ENCODE data around the gene QSOX2.

The QSOX2 gene

GRCh38 chr9:136219276-136219675 is 26.3 kb downstream of the QSOX2 start:
- DNase-seq = no peak

- DNase-seq = no peak
These were observed 26.9 kb downstream of the QSOX2 start for GRCh38 chr9:136218673-136219072.

- DNase-seq = no peak
These were observed 27.3 kb downstream of the QSOX2 start for GRCh38 chr9:136218271-136218670.

- DNase-seq = no peak
These were observed 28.9 kb downstream of the QSOX2 start for GRCh38 chr9:136216541-136217244.

- no peak for DNase-seq
These were observed 31.9 kb downstream of the QSOX2 start for GRCh38 chr9:136213733-136214132.

GRCh38 chr9:136212345-136212950 is 33.2 kb downstream of the QSOX2 start:
- DNase-seq = no peak

GRCh38 chr9:136211441-136212344 is 33.9 kb downstream of the QSOX2 start:
- no peak for DNase-seq

GRCh38 chr9:136211006-136211405 is 34.6 kb downstream of the QSOX2 start:
- DNase-seq = no peak

- no peak for DNase-seq
These were observed 35.3 kb downstream of the QSOX2 start for GRCh38 chr9:136210276-136210675.

- DNase-seq = no peak
These were observed 35.8 kb downstream of the QSOX2 start for GRCh38 chr9:136209786-136210185.

- no peak for DNase-seq
These were observed 36.4 kb downstream of the QSOX2 start for GRCh38 chr9:136209232-136209631.

GRCh38 chr9:136208675-136209074 is 36.9 kb downstream of the QSOX2 start:
- DNase-seq = no peak

GRCh38 chr9:136207616-136208015 is 38.0 kb downstream of the QSOX2 start:
- DNase-seq = no peak

GRCh38 chr9:136206602-136207275 is 38.9 kb downstream of the QSOX2 start:
- DNase-seq = no peak

- no peak for DNase-seq
These were observed 40.0 kb downstream of the QSOX2 start for GRCh38 chr9:136205707-136205992.

- DNase-seq = no peak
These were observed 40.5 kb downstream of the QSOX2 start, which contains the start of gene LHX3 for GRCh38 chr9:136204838-136205706. TSS of gene LHX3 (minus strand) at chr9:136205128. CDS start at chr9:136205012, 116 bp downstream.

GRCh38 chr9:136204145-136204805 is 41.3 kb downstream of the QSOX2 start:
- DNase-seq = no peak

- no peak for DNase-seq
These were observed 42.0 kb downstream of the QSOX2 start for GRCh38 chr9:136203408-136204144.

GRCh38 chr9:136202454-136203407 is 42.9 kb downstream of the QSOX2 start:
- no peak for DNase-seq
